ENCODE measurements around the gene TMEM95.

DNA sequence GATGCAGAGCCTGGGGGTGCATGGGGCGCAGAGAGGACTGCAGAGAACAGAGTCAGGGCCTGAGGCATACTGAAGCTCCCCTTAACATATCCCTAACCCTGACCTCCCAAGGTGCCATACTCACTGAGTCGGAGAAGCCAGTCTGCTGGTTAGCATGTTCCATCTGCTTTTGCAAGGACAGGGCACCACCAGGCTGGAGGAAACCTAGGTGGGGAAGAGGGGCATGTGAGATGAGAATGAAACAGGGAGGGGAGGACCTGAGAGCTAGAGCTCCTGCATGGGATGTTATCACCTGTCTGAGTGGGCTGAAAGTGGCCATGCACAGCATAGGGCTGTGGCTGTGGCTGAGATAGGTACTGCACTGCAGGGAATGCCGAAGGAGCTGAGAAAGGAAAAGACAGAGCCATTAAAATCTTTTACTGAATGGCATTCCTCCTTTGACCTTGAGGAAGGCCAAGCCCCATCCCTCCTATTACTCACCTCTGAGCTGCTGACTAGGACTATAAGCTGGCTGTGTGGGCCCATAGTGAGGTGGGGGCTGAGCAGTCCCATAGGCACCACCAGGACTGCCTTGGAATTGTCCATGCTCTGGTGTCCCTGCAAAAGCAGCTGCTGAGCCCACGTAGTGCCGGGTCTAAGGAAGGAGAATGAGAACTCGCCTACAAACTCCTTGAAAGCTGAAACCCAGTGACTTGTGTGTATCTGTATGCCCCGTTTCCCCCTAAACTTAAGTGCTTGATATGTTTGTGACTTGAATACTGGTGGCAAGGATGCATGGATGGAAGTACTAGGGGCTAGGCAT lies 41.7 kb upstream of the TMEM95 start:
- TF ChIP-seq, protein P1, sequence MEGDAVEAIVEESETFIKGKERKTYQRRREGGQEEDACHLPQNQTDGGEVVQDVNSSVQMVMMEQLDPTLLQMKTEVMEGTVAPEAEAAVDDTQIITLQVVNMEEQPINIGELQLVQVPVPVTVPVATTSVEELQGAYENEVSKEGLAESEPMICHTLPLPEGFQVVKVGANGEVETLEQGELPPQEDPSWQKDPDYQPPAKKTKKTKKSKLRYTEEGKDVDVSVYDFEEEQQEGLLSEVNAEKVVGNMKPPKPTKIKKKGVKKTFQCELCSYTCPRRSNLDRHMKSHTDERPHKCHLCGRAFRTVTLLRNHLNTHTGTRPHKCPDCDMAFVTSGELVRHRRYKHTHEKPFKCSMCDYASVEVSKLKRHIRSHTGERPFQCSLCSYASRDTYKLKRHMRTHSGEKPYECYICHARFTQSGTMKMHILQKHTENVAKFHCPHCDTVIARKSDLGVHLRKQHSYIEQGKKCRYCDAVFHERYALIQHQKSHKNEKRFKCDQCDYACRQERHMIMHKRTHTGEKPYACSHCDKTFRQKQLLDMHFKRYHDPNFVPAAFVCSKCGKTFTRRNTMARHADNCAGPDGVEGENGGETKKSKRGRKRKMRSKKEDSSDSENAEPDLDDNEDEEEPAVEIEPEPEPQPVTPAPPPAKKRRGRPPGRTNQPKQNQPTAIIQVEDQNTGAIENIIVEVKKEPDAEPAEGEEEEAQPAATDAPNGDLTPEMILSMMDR (conservative IDR thresholded peaks at IDR 0.05; ENCODE audit: low read depth, low read length): no peak
- no peak for TF ChIP-seq EZH2 (IDR thresholded peaks at IDR 0.05; ENCODE audit: low read length, unreplicated experiment)
